Choroid plexus epithelial cell (primary cell): ENCODE data around the gene ERC1.
"Not testable (repeated sequence)": the region's sequence is repeated elsewhere in the genome, so short reads cannot be mapped to it uniquely, and the experiment has no call there.

Source experiments
- DNase-seq: peaks from one replicate; pipeline ENCODE4 v3.0.0-alpha.2; 2010; ENCODE audit warnings: low read depth
- H3K4me3 ChIP-seq: 2 replicates; pipeline ENCODE4 v1.5.1; 2011; ENCODE audit warnings: low read depth, mild to moderate bottlenecking, control low read depth, low read length, moderate library complexity
- TF ChIP-seq, protein P1 (sequence below): conservative IDR thresholded peaks from 2 replicates; pipeline ENCODE4 v1.5.1; 2011; ENCODE audit warnings: low read depth, mild to moderate bottlenecking, control low read depth, inconsistent platforms, low read length, moderate library complexity

The ERC1 gene

GRCh38 chr12:1350055-1350933 lies 359.3 kb downstream of the ERC1 start:
- TF ChIP-seq, protein P1, sequence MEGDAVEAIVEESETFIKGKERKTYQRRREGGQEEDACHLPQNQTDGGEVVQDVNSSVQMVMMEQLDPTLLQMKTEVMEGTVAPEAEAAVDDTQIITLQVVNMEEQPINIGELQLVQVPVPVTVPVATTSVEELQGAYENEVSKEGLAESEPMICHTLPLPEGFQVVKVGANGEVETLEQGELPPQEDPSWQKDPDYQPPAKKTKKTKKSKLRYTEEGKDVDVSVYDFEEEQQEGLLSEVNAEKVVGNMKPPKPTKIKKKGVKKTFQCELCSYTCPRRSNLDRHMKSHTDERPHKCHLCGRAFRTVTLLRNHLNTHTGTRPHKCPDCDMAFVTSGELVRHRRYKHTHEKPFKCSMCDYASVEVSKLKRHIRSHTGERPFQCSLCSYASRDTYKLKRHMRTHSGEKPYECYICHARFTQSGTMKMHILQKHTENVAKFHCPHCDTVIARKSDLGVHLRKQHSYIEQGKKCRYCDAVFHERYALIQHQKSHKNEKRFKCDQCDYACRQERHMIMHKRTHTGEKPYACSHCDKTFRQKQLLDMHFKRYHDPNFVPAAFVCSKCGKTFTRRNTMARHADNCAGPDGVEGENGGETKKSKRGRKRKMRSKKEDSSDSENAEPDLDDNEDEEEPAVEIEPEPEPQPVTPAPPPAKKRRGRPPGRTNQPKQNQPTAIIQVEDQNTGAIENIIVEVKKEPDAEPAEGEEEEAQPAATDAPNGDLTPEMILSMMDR: no peak
- peak; percentile 95 for DNase-seq

DNA sequence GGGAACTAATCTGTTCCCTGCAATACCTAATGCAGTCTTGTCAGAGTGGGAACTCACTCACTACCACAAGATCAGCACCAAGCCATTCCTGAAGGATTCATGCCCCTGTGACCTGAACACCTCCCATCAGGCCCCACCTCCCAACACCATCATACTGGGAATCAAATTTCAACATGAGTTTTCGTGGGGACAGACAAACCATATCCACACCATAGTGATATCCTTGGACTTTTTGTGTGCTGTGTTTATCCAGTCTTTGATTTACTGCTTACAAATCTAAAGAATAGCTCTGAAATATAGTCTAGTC lies 359.9 kb downstream of the ERC1 start:
- no peak for DNase-seq
- TF ChIP-seq, protein P1: no peak
- no peak overlapping the region for H3K4me3 ChIP-seq

More at GRCh38 chr12:1350055-1350933, 359.3 kb downstream of the ERC1 start:
- H3K4me3 ChIP-seq: no peak overlapping the region

- peak; percentile 36 for DNase-seq
- TF ChIP-seq, protein P1: no peak
- no peak overlapping the region for H3K4me3 ChIP-seq
These were observed 360.9 kb downstream of the ERC1 start for GRCh38 chr12:1351926-1352325.

GRCh38 chr12:1353451-1353850 lies 362.4 kb downstream of the ERC1 start:
- no peak overlapping the region for H3K4me3 ChIP-seq
- DNase-seq: no peak
- TF ChIP-seq, protein P1: no peak

- peak; percentile 89 for DNase-seq
- TF ChIP-seq, protein P1: no peak
These were observed 364.4 kb downstream of the ERC1 start for GRCh38 chr12:1355396-1355795.

DNA sequence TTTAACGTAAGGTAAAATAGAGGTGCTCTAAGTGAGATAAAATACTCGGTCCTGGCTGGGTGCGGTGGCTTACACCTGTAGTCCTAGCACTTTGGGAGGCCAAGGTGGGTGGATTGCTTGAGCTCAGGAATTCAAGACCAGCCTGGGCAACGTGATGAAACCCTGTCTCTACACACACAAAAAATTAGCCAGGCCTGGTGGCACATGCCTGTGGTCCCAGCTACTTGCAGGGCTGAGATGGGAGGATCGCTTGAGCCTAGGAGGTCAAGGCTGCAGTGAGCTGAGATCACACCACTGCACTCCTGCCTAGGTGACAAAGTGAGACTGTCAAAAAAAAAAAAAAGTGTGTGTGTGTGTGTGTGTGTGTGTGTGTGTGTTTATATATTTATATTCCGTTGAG lies 364.8 kb downstream of the ERC1 start:
- not testable (repeated sequence) for H3K4me3 ChIP-seq, DNase-seq

More at GRCh38 chr12:1355396-1355795, 364.4 kb downstream of the ERC1 start:
- H3K4me3 ChIP-seq: no peak overlapping the region

- TF ChIP-seq, protein P1: no peak
- no peak overlapping the region for H3K4me3 ChIP-seq
- DNase-seq: peak; percentile 47
These were observed 365.3 kb downstream of the ERC1 start for GRCh38 chr12:1356285-1356684.
